Muscle of back (tissue), 13 donors: Measurements from ENCODE around the gene RFX8. TPM values are rescaled to one million over a fixed set of nuclear protein-coding genes. Genes with fewer than 3 reads are reported as not detected.
"Not testable (repeated sequence)": the region's sequence is repeated elsewhere in the genome, so short reads cannot be mapped to it uniquely, and the experiment has no call there.

Experiments
- DNase-seq, 3 donors: peaks; one replicate each; pipeline versions ENCODE4 v3.0.0 to v3.0.0-alpha.2; 2013
- long read RNA-seq, 9 donors: transcript quantifications; one replicate each; lab custom pipeline, GENCODE V29; 2026
- polyA plus RNA-seq, 10 donors: library from polyadenylated mRNA; unstranded; fragments of 120-200 nt; gene quantifications; one replicate each; pipeline ENCODE4 v1.2.1, GENCODE V29; 2013; ENCODE audit not compliant: insufficient read length in 10 of 10

The RFX8 gene
- 1 to 10 TPM; 2.4 to 3.9 (median 2.7) TPM for polyA plus RNA-seq
- long read RNA-seq, donor 1, partial matches to known transcripts = 5 of 5 reads
- long read RNA-seq, donor 1, other reads (novel, unspliced or antisense) = 0 of 5 reads
- long read RNA-seq, donor 2 = 0 reads
- long read RNA-seq, donor 3 = 0 reads
- long read RNA-seq, donor 4 = 0 reads
- long read RNA-seq, donor 5 = 0 reads
- long read RNA-seq, donor 6 = 0 reads
- long read RNA-seq, donor 7 = 0 reads
- long read RNA-seq, donor 8 = 0 reads
- long read RNA-seq, donor 9 = 0 reads

GRCh38 chr2:101474731-101475384 is at the start of gene RFX8:
RFX8 (minus strand) TSS chr2:101475112; CDS start chr2:101466848, 8,264 bp downstream.
- DNase-seq = peak in 2 of 3 donors; percentile 69 to 85

- DNase-seq = no peak
Observed at GRCh38 chr2:101521487-101521886, 46.6 kb upstream of the RFX8 start.

GRCh38 chr2:101520246-101520645 is 45.3 kb upstream of the RFX8 start:
- DNase-seq = peak in 1 of 3 donors; percentile 22

- peak; percentile 51 to 76 (median 57) for DNase-seq
Observed at GRCh38 chr2:101518578-101519492, 43.9 kb upstream of the RFX8 start.

- peak in 2 of 3 donors; percentile 45 to 77 for DNase-seq
Observed at GRCh38 chr2:101517758-101518271, 42.9 kb upstream of the RFX8 start.

- peak in 1 of 3 donors; percentile 90 for DNase-seq
Observed at GRCh38 chr2:101516823-101517690, 42.1 kb upstream of the RFX8 start.

- no peak for DNase-seq
Observed at GRCh38 chr2:101516349-101516748, 41.4 kb upstream of the RFX8 start.

- peak; percentile 67 to 78 (median 69) for DNase-seq
Observed at GRCh38 chr2:101515477-101515876, 40.6 kb upstream of the RFX8 start.

GRCh38 chr2:101512993-101513392 is 38.1 kb upstream of the RFX8 start:
- DNase-seq = no peak

- DNase-seq = peak in 1 of 3 donors; percentile 65
Observed at GRCh38 chr2:101511381-101511780, 36.5 kb upstream of the RFX8 start.

- peak; percentile 63 to 92 (median 77) for DNase-seq
Observed at GRCh38 chr2:101509499-101510284, 34.8 kb upstream of the RFX8 start.

- peak in 1 of 3 donors; percentile 48 for DNase-seq
Observed at GRCh38 chr2:101508636-101509035, 33.7 kb upstream of the RFX8 start.

- not testable (repeated sequence) for DNase-seq
Observed at GRCh38 chr2:101505276-101505675, 30.4 kb upstream of the RFX8 start.

GRCh38 chr2:101504744-101505143 is 29.8 kb upstream of the RFX8 start:
- not testable (repeated sequence) for DNase-seq

- no peak for DNase-seq
Observed at GRCh38 chr2:101502095-101502494, 27.2 kb upstream of the RFX8 start.

GRCh38 chr2:101501443-101501842 is 26.5 kb upstream of the RFX8 start:
- peak; percentile 34 to 66 (median 53) for DNase-seq

- DNase-seq = peak; percentile 60 to 80 (median 75)
Observed at GRCh38 chr2:101500860-101501259, 25.9 kb upstream of the RFX8 start.

GRCh38 chr2:101500180-101500579 is 25.3 kb upstream of the RFX8 start:
- DNase-seq = peak; percentile 54 to 72 (median 61)

- DNase-seq = no peak
Observed at GRCh38 chr2:101496279-101496678, 21.4 kb upstream of the RFX8 start.

GRCh38 chr2:101492936-101493473 is 18.1 kb upstream of the RFX8 start:
- DNase-seq = no peak
